HepG2 (cell line): ENCODE measurements around the gene EPS8. TPM values are rescaled to one million over a fixed set of nuclear protein-coding genes. Genes with fewer than 3 reads are reported as not detected.

ENCODE experiments used
- ARID5B ChIP-seq: IDR thresholded peaks from 2 replicates; pipeline ENCODE4 v1.4.0; 2020; ENCODE audit warnings: mild to moderate bottlenecking, missing genetic modification reagents
- ASH2L ChIP-seq: fragments of 300-600, 200-600 bp; sonication (generic); IDR thresholded peaks from 2 replicates; pipeline ENCODE4 v1.7.0; 2017; ENCODE audit warnings: low read depth, mild to moderate bottlenecking, moderate library complexity, mixed read lengths, low read length; ENCODE audit not compliant: insufficient read length
- BHLHE40 ChIP-seq: IDR thresholded peaks from 2 replicates; pipeline ENCODE4 v1.6.1; 2011; ENCODE audit warnings: low read length, improper control_type of control experiment
- CHCHD3 ChIP-seq: sonication (generic); formaldehyde crosslinking; IDR thresholded peaks from 2 replicates; pipeline ENCODE4 v1.8.0; 2022; ENCODE audit warnings: mild to moderate bottlenecking, missing genetic modification reagents, moderate library complexity
- ERF ChIP-seq: IDR thresholded peaks from 2 replicates; pipeline ENCODE4 v1.6.1; 2018; ENCODE audit warnings: missing biosample characterization, missing genetic modification reagents
- FOXO1 ChIP-seq: sonication (generic); formaldehyde crosslinking; IDR thresholded peaks from 2 replicates; pipeline ENCODE4 v1.4.0; 2020; ENCODE audit warnings: missing genetic modification reagents
- IRF2 ChIP-seq: IDR thresholded peaks from 2 replicates; pipeline ENCODE4 v1.6.1; 2018; ENCODE audit warnings: missing genetic modification reagents, missing compliant biosample characterization
- JUND ChIP-seq: sonication (generic); formaldehyde crosslinking; IDR thresholded peaks from 2 replicates; pipeline ENCODE4 v1.8.0; 2022; ENCODE audit warnings: mild to moderate bottlenecking, missing genetic modification reagents
- MIER3 ChIP-seq: IDR thresholded peaks from 2 replicates; pipeline ENCODE4 v1.6.1; 2016; ENCODE audit warnings: missing compliant biosample characterization, borderline replicate concordance
- NR2F2 ChIP-seq: IDR thresholded peaks from 2 replicates; pipeline ENCODE4 v1.6.1; 2012; ENCODE audit warnings: low read depth, inconsistent platforms, borderline replicate concordance
- PAXIP1 ChIP-seq: sonication (generic); formaldehyde crosslinking; conservative IDR thresholded peaks from 2 replicates; pipeline ENCODE4 v1.4.0; 2020; ENCODE audit warnings: mild to moderate bottlenecking, missing genetic modification reagents, moderate library complexity
- PHF5A ChIP-seq: IDR thresholded peaks from one replicate; pipeline ENCODE4 v1.6.1; 2018; ENCODE audit warnings: low read depth, missing genetic modification reagents; ENCODE audit not compliant: unreplicated experiment
- PPARG ChIP-seq: conservative IDR thresholded peaks from 2 replicates; pipeline ENCODE4 v1.6.1; 2016; ENCODE audit warnings: missing biosample characterization, missing genetic modification reagents
- RARA ChIP-seq: IDR thresholded peaks from 2 replicates; pipeline ENCODE4 v1.6.1; 2016; ENCODE audit warnings: missing genetic modification reagents, missing compliant biosample characterization
- SOX6 ChIP-seq, 2 experiments: fragments of 450-650 bp in 1 of 2; sonication (generic) in 1 of 2; formaldehyde crosslinking in 1 of 2; IDR thresholded peaks; 2 replicates each; pipeline versions ENCODE4 v1.4.0 to v1.6.1; 2017 to 2020; ENCODE audit warnings: antibody characterized with exemption in 1 of 2, mild to moderate bottlenecking in 1 of 2, missing genetic modification reagents in 1 of 2
- TEAD3 ChIP-seq: optimal IDR thresholded peaks from 2 replicates; pipeline ENCODE3; 2016; ENCODE audit warnings: borderline replicate concordance
- THAP8 ChIP-seq: sonication (generic); formaldehyde crosslinking; IDR thresholded peaks from 2 replicates; pipeline ENCODE4 v1.5.1; 2020; ENCODE audit warnings: missing genetic modification reagents, mild to moderate bottlenecking, borderline replicate concordance
- ZBTB43 ChIP-seq: sonication (generic); formaldehyde crosslinking; conservative IDR thresholded peaks from 2 replicates; pipeline ENCODE4 v1.4.0; 2020; ENCODE audit warnings: missing genetic modification reagents
- ZNF354B ChIP-seq: sonication (generic); formaldehyde crosslinking; IDR thresholded peaks from 2 replicates; pipeline ENCODE4 v1.8.0; 2022; ENCODE audit warnings: mild to moderate bottlenecking, missing genetic modification reagents
- ZNF441 ChIP-seq: sonication (generic); formaldehyde crosslinking; IDR thresholded peaks from 2 replicates; pipeline ENCODE4 v1.7.0; 2021; ENCODE audit warnings: missing genetic modification reagents, borderline replicate concordance
- ZSCAN9 ChIP-seq: IDR thresholded peaks from 2 replicates; pipeline ENCODE4 v1.6.1; 2016; ENCODE audit warnings: borderline replicate concordance
- polyA plus RNA-seq, 8 experiments: library from polyadenylated mRNA; depleted of rRNA in 3 of 8; stranded (reverse) in 7 of 8; unstranded in 1 of 8; fragments of >200 nt; fragmentation: Illumina TruSeq in 4 of 8; extraction: Trizol in 4 of 8; gene quantifications; 2 replicates each; pipeline versions ENCODE4 v1.2.1 to v1.2.3, GENCODE V29; 2011 to 2016; ENCODE audit warnings: low read depth in 4 of 8, missing spikeins in 1 of 8, mixed read lengths in 1 of 8; ENCODE audit not compliant: insufficient read depth in 1 of 8
- total RNA-seq, 5 experiments: library from RNA; depleted of rRNA; stranded (reverse); fragments of >200 nt; fragmentation: Illumina TruSeq; extraction: Trizol; gene quantifications; 2 replicates each; pipeline ENCODE4 v1.2.3, GENCODE V29; 2016; ENCODE audit warnings: low read depth in 1 of 5

Gene EPS8
- total and polyA plus RNA-seq, 2 of the 13 experiments (the other 11 are each of a cell fraction or from before 2014, with no cell fraction given): 37.1 to 43.4 TPM

- TF ChIP-seq ARID5B (CRISPR knock-in tag) (peak; percentile 96), PPARG (CRISPR knock-in tag) (peak; percentile 48), BHLHE40 (peak; percentile 75; the same call in 1 of the 2 replicates), ASH2L (peak; percentile 22), RARA (peak; percentile 70; the same call in 1 of the 2 replicates), CHCHD3 (CRISPR knock-in tag) (no peak), ERF (CRISPR knock-in tag) (no peak), FOXO1 (0 out of 2 replicates have a peak, but pooled peaks have one; percentile 20), THAP8 (CRISPR knock-in tag) (no peak), ZNF354B (CRISPR knock-in tag) (no peak), IRF2 (CRISPR knock-in tag) (peak; percentile 56; the same call in 1 of the 2 replicates), SOX6 (IDR thresholded peaks at IDR 0.05) (no peak), SOX6 (CRISPR knock-in tag; IDR thresholded peaks at IDR 0.05) (peak; percentile 92), PHF5A (no peak), ZBTB43 (peak; percentile 96), MIER3 (CRISPR knock-in tag) (peak; percentile 67; the same call in 1 of the 2 replicates), TEAD3 (CRISPR knock-in tag) (peak; percentile 17), ZNF441 (CRISPR knock-in tag) (no peak), PAXIP1 (CRISPR knock-in tag) (peak; percentile 71), JUND (CRISPR knock-in tag) (no peak), NR2F2 (peak; percentile 98), ZSCAN9 (CRISPR knock-in tag) (no peak)
Measured at GRCh38 chr12:15819644-15820437, 30.7 kb upstream of the EPS8 start (continued).
